ENCODE data around the gene SORT1.

The SORT1 gene

DNA sequence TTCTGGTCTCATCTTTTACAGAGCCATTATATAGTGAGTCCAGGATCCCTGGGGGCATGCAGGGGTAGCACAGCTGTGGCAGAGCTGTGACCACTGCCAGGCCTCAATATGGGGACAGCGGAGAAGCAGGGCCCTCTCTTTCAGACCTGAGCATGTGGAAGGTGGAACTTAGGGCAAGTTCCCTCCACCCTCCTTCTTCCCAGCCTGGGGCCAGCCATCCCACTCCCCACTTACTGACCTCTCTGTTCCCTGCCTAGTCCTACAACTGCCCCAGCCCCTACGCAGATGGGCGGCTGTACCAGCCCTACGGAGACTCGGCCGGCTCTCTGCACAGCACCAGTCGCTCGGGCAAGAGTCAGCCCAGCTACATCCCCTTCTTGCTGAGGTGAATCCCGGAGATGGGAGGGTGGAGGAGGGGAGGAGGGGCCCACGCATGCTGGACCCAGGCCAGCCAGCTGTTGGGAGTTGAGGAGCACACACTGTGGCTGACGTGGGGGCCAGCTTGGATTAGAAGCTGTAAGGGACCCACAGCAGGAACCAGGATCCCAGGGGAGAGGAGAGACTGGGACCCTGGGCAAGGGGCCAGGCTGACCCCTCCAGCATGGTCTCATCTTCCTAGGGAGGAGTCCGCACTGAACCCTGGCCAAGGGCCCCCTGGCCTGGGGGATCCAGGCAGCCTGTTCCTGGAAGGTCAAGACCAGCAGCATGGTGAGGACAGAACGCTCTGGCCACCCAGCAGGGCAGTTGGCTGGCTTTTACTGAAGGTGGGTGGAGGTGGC lies 125.5 kb downstream of the SORT1 start:
- no peak for DNase-seq

DNA sequence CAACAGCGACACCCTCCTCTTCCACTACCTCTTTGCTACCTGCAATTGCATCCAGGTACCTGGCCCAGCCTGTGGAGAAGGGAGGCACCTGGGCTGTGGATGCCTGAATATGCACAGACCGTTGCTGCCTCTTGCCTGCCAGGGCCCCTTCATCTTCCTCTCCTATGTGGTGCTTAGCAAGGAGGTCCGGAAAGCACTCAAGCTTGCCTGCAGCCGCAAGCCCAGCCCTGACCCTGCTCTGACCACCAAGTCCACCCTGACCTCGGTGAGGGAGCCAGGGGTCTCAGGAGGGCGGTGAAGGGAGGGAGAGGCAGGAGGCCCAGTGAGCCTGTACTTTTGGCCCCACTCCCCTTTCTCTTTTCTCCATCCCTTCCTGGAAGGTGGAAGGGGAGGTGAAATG lies 126.3 kb downstream of the SORT1 start:
- DNase-seq = no peak

DNA sequence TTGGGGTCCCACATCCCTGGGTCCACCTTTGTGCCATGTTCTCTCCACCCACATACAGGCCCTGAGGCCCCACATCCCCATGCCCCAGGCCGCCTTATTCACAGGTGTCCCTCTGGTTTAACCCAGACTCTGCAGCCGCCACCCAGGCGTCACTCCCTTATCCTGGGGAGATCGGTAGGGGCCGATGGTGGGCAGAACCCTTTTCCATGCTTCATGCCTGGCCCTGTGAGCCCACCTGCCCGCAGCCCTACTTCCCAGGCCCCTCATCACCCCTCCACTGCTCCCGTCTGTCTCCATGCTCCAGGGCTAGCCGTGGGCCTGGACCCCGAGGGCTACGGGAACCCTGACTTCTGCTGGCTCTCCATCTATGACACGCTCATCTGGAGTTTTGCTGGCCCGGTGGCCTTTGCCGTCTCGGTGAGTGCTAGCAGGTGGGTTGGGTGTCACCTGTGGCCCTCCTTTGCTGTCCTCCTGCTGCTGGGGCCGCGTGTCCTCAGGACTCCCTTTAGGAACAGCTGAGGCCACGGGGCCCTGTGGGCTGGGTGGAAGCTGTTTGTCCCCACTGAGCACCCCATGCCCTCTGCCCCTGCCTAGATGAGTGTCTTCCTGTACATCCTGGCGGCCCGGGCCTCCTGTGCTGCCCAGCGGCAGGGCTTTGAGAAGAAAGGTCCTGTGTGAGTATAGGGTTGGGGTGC lies 126.9 kb downstream of the SORT1 start:
- DNase-seq = no peak

DNA sequence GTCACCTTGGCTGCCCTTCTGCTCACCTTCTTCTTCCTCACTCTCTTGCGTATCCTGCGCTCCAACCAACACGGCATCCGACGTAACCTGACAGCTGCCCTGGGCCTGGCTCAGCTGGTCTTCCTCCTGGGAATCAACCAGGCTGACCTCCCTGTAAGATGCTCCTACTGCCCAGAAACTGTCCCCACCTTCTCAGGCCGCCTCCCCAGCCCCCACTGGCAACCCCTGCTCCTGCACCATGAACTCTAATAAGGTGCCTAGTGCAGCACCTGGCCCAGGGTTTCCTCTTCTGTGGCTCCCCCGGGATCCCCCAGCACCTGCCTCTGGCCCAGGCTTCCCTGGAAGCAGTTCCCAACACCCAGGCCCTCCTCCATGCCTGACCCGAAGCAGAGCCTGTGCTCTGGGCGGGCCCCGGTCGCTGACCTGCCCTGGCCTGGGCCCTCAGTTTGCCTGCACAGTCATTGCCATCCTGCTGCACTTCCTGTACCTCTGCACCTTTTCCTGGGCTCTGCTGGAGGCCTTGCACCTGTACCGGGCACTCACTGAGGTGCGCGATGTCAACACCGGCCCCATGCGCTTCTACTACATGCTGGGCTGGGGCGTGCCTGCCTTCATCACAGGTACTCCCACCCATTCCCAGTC lies 127.6 kb downstream of the SORT1 start:
- no peak for DNase-seq

DNA sequence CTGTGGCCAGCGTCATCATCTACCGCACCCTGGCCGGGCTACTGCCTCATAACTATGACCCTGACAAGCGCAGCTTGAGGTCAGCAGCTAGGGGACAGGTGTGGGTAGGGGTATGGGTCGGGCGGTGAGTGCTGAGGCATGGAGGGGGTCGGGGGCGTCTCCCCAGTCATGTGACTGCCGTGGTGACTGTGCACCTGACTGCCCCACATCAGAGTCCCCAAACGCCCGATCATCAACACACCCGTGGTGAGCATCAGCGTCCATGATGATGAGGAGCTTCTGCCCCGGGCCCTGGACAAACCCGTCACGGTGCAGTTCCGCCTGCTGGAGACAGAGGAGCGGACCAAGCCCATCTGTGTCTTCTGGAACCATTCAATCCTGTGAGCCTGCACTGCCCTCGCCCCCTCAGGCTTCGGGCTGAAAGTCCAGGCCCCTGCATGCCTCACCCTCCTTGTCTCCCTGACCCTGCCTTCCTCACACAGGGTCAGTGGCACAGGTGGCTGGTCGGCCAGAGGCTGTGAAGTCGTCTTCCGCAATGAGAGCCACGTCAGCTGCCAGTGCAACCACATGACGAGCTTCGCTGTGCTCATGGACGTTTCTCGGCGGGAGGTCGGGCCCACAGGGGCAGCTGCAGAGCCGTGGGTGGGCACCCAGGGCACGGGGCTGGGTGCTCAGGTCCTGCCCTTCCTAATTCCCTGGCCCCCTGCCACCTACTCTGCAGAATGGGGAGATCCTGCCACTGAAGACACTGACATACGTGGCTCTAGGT lies 128.3 kb downstream of the SORT1 start:
- no peak for DNase-seq

DNA sequence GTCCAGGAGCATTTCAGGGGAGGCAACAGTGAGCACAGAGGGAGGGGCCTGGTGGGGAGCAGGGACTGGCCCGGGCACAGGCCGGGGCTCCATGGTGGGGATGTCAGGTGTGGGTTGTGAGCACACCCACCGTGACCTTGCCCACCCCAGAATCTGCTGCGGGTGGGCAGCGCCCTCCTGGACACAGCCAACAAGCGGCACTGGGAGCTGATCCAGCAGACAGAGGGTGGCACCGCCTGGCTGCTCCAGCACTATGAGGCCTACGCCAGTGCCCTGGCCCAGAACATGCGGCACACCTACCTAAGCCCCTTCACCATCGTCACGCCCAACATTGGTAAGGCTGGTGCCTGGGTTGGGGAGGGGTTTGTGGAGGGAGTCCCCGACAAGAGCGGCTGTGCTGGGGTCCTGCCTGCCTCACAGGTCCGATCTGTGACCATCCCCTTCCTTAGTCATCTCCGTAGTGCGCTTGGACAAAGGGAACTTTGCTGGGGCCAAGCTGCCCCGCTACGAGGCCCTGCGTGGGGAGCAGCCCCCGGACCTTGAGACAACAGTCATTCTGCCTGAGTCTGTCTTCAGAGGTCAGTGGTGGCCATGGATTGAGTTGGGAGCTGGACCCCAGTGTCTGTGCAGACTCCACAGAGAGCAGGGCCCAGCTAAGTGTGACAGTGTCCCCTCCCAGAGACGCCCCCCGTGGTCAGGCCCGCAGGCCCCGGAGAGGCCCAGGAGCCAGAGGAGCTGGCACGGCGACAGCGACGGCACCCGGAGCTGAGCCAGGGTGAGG lies 129.1 kb downstream of the SORT1 start:
- no peak for DNase-seq

DNA sequence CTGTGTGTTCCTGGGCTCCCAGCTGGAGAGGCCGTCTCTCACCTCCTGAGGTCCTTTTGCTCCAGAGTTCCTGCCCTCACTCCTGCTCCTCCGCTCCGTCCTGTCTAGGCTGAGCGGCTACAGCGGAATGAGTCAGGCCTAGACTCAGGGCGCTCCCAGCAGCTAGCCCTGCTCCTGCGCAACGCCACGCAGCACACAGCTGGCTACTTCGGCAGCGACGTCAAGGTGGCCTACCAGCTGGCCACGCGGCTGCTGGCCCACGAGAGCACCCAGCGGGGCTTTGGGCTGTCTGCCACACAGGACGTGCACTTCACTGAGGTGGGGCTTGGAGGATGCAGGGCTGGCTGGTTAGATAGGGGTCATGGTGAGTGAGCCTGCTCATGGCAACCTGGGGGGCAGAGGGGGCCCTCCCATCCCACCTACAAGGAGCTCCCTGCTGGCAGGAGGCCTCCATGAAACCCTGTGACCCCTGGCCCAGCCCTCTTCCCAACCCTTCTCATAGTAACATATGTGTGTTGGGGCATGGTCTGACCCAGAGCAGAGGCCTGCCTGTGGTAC lies 129.9 kb downstream of the SORT1 start:
- DNase-seq = no peak

DNA sequence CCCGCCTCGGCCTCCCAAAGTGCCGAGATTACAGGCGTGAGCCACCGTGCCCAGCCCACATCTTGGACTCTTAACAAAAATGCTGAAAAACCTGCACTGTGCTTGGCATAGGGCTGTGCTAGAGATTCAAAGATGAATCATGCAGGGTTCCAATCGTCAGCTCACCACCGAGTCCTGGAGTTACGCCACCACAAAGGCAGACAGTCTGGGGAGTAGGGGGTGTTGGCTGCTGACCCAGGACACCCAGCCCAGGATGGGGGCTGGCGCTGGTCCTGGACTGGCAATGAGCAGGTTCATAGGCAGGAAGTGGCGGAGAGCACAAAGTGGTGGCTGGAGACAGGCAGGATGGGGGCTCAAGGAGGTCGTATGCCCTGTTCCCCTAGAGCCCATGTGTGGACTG lies 130.8 kb downstream of the SORT1 start:
- DNase-seq = no peak

DNA sequence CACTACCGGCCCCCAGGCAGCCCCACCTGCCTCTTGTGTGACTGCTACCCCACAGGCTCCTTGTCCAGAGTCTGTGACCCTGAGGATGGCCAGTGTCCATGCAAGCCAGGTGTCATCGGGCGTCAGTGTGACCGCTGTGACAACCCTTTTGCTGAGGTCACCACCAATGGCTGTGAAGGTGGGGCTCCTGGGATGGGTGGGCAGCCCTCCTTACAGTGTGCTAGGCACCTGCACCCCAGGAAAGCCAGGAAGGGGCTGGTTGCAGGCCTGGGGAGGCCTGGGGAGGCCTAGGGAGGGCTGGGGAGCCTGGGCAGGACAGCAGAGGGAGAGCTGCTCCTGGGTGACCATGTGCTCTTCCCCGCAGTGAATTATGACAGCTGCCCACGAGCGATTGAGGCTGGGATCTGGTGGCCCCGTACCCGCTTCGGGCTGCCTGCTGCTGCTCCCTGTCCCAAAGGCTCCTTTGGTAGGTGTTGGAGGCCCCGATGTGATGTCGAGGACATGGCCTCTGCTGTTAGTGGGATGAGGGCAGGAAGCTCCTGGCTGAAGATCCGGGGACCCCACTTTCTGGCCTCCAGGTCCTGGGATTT lies 131.9 kb downstream of the SORT1 start:
- DNase-seq = no peak

DNA sequence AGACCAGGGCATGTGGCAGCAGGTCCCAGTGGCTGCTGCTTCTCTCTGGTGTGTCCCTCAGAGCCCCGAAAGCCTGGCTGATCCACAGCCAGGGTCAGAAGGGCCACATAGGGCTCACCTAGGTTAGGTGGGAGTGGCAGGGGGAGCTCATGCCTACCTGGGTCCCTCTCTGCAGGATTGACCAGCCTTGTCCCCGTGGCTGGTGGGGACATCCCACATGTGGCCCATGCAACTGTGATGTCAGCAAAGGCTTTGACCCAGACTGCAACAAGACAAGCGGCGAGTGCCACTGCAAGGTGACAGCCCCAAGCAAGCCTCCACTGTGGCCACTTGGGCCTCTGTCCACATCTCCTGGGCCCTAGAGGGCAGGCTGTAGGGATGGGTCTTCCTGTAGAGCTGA lies 132.7 kb downstream of the SORT1 start:
- no peak for DNase-seq

DNA sequence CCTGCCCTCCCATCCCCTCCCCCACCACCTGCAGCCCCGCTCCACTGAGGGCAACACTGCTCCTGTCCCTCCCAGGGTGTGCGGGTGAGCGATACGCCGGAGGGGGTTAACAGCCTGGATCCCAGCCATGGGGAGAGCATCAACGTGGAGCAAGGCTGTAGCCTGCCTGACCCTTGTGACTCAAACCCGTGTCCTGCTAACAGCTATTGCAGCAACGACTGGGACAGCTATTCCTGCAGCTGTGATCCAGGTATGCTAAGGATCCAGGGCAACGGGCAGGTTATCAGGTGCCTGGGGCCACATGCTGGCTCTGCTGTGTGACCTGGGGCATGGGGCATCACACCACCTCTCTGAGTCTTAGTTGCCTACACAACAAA lies 133.4 kb downstream of the SORT1 start:
- no peak for DNase-seq

DNA sequence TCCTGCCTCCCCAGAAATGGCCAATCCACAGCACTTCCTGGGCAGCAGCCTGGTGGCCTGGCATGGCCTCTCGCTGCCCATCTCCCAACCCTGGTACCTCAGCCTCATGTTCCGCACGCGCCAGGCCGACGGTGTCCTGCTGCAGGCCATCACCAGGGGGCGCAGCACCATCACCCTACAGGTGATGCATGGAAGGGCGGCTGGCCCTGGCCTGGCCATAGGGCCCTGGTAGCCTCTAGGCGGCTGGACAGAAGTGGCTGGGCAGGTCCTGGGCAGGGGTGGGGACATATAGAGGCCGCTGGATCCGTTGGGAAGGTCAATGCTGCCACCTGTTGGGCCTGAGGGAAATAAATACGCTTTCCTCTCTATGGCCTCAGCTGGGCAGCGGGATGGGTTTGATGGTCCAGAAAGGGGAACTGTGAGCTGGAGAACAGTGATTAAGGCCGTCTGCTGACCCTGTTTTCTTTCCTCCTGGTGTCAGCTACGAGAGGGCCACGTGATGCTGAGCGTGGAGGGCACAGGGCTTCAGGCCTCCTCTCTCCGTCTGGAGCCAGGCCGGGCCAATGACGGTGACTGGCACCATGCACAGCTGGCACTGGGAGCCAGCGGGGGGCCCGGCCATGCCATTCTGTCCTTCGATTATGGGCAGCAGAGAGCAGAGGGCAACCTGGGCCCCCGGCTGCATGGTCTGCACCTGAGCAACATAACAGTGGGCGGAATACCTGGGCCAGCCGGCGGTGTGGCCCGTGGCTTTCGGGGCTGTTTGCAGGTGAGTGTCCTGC lies 133.9 kb downstream of the SORT1 start:
- DNase-seq = peak; percentile 26

DNA sequence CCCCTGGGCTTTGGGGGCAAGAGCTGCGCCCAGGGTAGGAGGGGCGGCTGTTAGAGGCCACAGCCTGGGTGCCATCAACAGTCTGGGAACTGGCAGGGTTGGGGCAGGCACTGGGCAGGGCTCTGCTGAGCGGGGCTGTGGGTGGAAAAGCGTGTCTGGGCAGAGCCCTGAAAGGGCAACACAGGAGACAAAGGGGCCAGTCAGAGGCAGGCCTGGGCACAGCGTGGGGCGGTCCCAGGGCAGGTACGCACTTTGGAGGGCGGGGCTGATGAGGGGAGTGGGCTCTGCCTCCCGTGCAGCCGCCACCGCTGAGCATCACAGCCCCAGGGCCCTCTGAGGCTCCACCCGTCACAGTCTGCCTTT lies 134.5 kb downstream of the SORT1 start:
- DNase-seq = no peak

DNA sequence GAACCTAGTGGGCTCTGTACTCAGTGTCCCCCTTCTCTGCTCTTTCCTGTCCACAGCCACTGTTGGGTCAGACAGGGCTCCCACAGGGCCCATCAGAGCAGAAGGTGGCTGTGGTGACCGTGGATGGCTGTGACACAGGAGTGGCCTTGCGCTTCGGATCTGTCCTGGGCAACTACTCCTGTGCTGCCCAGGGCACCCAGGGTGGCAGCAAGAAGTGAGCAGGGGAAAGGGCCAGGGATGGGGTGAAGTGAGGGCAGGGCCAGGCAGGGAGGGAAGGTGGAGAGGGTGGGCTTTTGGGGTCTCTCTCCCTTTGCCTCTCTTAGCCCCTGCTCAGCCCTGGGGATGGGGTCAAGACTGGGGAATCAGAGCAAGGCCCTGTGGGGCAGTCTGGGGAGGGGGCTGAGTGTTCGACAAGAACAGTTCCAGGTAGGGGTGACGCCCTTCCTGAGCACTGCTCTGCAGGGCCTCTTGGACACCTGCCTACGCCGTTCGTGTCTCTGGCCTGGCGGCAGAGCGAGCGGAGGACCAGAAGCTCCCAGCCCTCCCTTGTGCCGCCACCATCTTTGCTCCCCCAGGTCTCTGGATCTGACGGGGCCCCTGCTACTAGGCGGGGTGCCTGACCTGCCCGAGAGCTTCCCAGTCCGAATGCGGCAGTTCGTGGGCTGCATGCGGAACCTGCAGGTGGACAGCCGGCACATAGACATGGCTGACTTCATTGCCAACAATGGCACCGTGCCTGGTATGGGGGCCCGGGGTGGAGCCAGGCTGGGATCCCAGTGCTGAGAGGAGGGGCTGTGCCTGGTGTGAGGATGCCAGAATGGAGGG lies 135.3 kb downstream of the SORT1 start:
- DNase-seq = no peak

DNA sequence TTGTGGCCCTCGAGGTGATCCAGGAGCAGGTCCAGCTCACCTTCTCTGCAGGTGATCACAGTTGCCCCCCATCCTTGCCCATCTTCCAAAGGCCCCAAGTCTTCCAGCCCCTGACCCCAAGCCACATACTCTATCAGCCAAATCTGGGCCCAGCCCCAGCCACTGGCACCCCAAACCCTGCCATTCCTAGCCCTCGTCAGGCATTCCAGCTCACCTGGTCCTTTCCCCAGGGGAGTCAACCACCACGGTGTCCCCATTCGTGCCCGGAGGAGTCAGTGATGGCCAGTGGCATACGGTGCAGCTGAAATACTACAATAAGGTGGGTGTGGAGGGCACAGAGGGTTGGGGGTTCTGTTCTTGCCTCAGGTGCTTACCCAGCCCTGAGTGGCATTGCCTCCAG lies 136.1 kb downstream of the SORT1 start:
- DNase-seq = no peak

DNA sequence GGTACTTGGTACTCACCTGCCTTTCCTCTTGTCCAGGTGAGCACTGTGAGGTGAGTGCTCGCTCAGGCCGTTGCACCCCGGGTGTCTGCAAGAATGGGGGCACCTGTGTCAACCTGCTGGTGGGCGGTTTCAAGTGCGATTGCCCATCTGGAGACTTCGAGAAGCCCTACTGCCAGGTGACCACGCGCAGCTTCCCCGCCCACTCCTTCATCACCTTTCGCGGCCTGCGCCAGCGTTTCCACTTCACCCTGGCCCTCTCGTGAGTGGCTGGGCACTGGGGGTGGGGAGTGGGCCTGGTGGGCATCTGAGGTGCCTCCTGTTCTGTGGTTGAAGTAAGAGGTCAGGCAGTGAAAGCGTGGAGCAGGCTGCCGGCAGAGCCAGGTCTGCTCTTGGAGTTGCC lies 136.7 kb downstream of the SORT1 start:
- DNase-seq = no peak

DNA sequence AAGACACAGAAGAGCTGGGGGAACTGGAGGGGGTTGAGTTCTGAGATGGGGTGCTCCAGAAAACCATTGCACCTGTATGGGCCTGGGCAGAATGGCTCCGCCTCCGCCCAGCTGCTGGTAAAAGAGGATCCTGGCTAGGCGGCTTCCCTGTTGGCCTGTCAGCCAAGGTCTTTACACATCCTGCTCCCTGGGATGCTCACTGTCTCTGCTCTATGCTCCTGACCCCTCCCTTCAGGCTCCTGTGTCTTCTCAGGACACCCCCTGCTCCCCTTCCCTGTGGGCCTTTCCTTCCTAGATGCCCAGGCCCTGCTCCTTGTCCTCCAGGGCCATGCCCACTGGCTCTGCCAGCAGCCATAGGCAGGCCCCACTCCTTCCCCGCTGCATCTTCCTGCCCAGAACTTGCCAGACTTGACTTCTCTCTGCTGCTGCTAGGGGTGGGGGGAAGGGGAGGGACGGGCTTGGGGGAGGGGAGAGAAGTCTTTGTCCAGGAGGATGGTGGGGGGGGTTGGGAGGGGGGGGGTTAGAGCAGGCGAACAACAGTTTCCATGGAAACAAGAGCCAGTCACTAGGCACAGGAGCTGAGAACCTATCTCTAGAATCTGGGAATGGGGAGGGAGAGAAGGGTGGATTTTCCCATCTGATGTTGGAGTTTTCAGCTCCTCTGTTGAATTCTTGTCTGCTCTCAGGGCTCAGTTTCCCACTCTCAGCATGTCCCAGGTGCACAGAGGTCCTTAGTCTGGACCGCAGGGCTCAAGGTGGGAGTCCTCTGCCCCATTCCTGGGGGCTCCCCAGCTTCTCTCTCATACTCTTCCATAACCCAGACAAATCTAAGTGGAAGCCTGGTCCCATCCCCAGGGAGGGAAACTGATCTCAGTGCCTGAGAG lies 137.8 kb downstream of the SORT1 start:
- DNase-seq = no peak
